ENCODE results near the gene FHIT.
"Not testable (repeated sequence)": the region's sequence is repeated elsewhere in the genome, so short reads cannot be mapped to it uniquely, and the experiment has no call there.

The FHIT gene

DNA sequence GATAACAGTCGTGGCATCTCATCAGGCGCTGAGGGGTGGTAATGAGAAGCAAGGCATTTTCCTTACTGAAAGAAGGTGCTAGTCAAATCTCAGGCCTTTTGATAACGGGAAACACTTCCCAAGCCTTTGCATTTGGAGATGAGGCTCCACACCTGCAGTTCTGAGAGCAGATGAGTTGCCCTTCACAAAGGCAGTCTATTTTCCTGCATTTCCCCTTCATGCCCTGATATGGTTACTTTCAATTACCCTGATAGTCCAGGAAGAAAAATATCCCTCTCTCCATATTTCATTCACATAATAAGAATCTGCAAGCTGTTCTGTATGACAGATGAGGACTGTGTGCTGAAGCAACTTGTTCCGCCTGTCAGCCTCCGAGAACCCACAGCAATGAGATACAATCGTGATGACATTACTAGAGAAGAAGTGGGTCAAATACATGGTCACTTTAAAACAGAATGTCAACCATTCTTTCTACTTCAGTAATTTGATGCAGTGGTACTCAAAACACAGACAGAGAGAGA lies 25.0 kb downstream of the FHIT start:
- no peak for DNase-seq (ENCODE audit: low read depth in 2 of 2)

GRCh38 chr3:61224823-61225222 lies 26.4 kb downstream of the FHIT start:
- DNase-seq (ENCODE audit: low read depth in 2 of 2) = no peak

GRCh38 chr3:61223451-61223850 lies 27.8 kb downstream of the FHIT start:
- DNase-seq (ENCODE audit: low read depth in 2 of 2) = no peak

DNA sequence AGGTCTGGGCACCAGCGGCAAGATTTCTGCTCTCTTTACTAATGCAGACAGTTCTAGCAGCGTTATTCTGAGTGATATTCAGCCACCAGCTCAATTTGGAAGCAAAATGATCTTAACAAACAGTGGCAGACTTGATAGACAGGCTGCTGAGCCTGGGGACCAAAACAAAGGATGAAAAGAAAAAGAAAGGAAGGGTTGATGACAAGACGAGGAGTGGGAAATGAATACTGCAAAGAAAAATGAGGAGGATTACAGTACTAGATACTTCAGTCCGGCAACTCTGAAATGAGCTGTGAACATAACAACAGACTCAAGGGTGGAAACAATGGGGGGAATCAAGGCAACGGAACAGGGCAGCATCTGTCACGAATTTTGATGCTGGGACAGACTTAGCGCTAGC lies 28.8 kb downstream of the FHIT start:
- no peak for DNase-seq (ENCODE audit: low read depth in 2 of 2)

- no peak for DNase-seq (ENCODE audit: low read depth in 2 of 2)
These were observed 29.4 kb downstream of the FHIT start for GRCh38 chr3:61221759-61222362.

DNA sequence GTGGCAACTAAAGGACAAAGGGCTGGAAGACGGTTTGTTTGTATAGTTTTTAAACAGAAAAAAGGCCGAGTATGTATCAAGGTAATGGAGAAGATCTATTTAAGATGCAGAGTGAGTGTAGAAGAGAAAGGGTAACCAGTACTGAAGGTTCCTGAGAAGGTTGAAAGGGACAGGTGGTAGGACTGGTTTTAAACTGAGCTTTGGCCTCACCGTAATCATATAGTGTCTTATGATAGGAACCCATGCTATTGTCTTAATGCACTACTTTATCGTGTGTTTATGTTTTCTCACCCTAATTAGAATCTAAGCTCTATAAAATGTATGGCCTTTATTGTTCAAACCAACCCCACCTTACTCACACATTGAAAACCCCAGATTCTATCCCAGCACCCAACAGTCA lies 32.7 kb downstream of the FHIT start:
- DNase-seq (ENCODE audit: low read depth in 2 of 2) = no peak

- DNase-seq (ENCODE audit: low read depth in 2 of 2) = not testable (repeated sequence)
These were observed 35.1 kb downstream of the FHIT start for GRCh38 chr3:61216171-61216570.

DNA sequence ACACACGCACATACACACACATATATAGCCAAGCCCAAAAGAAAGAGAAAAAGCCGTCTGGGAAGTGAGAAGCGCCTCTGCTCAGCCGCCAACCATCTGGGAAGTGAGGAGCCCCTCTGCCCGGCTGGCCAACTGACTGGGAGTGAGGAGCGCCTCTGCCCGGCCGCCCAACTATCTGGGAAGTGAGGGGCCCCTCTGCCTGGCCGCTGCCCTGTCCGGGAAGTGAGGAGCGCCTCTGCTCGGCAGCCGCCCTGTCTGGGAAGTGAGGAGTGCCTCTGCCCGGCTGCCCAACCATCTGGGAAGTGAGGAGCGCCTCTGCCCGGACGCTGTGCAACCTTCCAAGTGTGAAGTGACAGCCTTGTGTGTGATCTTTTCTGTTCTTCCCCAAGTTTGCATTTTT lies 49.2 kb downstream of the FHIT start:
- no peak for DNase-seq (ENCODE audit: low read depth in 2 of 2)

GRCh38 chr3:61201071-61201470 lies 50.2 kb downstream of the FHIT start:
- no peak for DNase-seq (ENCODE audit: low read depth in 2 of 2)

GRCh38 chr3:61200270-61200669 lies 51.0 kb downstream of the FHIT start:
- no peak for DNase-seq (ENCODE audit: low read depth in 2 of 2)

- no peak for DNase-seq (ENCODE audit: low read depth in 2 of 2)
These were observed 51.4 kb downstream of the FHIT start for GRCh38 chr3:61199843-61200242.

GRCh38 chr3:61194892-61195538 lies 56.2 kb downstream of the FHIT start:
- DNase-seq (ENCODE audit: low read depth in 2 of 2) = no peak

DNA sequence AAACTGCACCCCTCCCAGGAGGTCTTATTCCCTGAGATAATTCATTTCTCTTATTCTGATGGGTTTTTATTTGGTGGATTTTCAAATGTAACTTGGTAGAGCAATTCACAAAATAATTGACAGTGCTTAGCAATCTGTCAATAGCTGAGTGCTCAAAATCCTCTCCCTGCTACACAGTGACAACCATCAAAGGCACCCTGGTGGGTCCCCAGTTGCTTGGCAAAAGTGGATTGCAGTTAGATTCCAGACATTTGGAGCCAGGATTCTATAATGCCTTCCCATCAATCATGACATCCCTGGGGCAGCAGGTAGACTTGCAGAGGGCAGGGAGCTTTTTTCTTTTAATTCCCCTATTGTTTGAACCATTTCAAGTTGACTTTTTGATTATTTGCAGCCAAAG lies 59.0 kb downstream of the FHIT start:
- no peak for DNase-seq (ENCODE audit: low read depth in 2 of 2)

- not testable (repeated sequence) for DNase-seq (ENCODE audit: low read depth in 2 of 2)
These were observed 61.0 kb downstream of the FHIT start for GRCh38 chr3:61190205-61190604.

DNA sequence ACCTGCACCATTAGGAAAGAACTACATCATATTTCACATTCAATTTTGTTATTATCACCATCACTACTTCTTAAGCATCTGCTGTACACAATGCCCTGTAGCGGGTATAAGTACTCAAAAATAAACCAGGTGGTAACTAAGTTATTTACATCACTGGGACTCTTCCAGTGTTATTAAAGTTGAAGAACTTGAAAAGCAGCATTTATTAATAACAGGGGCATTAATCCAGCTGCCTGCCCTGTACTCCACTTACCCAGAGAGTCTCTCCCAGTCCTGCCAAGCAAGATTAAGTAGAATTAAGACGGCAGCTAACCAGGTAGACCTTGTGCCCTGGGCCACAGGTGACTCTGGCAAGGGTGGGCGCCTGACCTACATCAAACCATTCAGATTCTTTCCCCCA lies 65.2 kb downstream of the FHIT start:
- no peak for DNase-seq (ENCODE audit: low read depth in 2 of 2)

DNA sequence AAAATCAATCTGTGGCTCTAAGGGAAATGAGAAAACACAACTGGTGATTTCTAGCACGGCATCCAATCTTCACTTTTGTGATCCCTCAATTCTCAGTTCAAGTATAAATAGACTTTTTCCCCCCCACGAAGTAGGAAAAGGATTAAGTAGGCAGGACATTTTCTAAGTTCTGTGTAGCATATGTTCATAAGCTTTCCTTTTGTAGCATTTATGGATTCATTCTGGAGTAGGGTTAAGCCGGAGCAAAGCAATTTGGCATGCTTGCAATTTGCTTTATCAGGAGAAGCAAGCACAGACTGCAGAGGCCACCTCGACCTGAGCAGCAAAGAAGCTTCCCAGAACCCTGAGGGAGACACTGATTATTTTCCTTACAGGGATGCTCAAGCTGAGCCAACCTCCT lies 66.3 kb downstream of the FHIT start:
- no peak for DNase-seq (ENCODE audit: low read depth in 2 of 2)

- no peak for DNase-seq (ENCODE audit: low read depth in 2 of 2)
These were observed 68.6 kb downstream of the FHIT start for GRCh38 chr3:61182662-61183061.

GRCh38 chr3:61181874-61182273 lies 69.4 kb downstream of the FHIT start:
- DNase-seq (ENCODE audit: low read depth in 2 of 2) = no peak

DNA sequence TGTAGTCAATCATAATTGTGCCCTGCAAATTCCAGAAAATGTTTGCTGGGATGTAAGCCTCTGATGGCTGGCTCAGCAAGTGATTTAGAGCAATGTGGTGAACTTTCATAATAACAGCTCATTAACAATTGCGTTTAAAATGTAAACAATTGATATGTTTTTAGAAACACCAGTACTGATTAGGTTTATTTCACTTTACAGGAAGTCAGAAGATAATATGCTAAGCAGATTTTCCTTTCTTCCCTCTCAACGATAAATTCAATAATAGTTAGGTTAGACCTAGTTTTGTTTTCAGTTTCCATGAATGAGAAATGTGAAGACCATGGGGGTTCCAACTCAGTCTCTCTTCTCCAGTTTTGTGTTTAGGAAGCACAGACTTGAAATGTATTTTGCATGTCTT lies 71.0 kb downstream of the FHIT start:
- no peak for DNase-seq (ENCODE audit: low read depth in 2 of 2)

- DNase-seq (ENCODE audit: low read depth in 2 of 2) = no peak
These were observed 73.1 kb downstream of the FHIT start for GRCh38 chr3:61178167-61178566.

DNA sequence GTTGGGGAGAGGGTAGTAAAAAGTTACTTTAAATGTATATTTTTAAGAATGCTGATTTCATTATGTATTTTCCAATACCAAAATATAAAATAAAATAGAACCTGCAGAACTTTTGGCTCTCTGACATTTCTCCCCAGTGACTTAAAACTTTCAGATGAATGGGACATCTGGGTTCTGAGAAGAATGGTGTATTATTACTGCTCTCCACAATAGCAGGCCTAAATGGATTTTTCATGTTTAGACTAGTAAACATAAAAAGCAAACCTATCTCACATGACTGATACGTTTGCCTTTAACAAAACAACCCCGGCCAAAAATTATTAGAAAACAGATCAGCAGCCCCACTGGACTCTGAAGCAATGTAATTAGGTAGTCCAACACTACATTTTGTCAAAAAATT lies 73.8 kb downstream of the FHIT start:
- no peak for DNase-seq (ENCODE audit: low read depth in 2 of 2)

- DNase-seq (ENCODE audit: low read depth in 2 of 2) = no peak
These were observed 77.6 kb downstream of the FHIT start for GRCh38 chr3:61173676-61174075.

GRCh38 chr3:61172684-61173083 lies 78.6 kb downstream of the FHIT start:
- no peak for DNase-seq (ENCODE audit: low read depth in 2 of 2)

- DNase-seq (ENCODE audit: low read depth in 2 of 2) = no peak
These were observed 79.0 kb downstream of the FHIT start for GRCh38 chr3:61172203-61172602.
